HG03457 (cell line): Measurements from ENCODE around the gene LTBR.

Source experiments
- ATAC-seq: cut with Tn5 transposase; IDR thresholded peaks from one replicate; pipeline ENCODE4 v1.9.1; 2021; ENCODE audit warnings: moderate number of reproducible peaks; ENCODE audit not compliant: unreplicated experiment

LTBR gene

DNA sequence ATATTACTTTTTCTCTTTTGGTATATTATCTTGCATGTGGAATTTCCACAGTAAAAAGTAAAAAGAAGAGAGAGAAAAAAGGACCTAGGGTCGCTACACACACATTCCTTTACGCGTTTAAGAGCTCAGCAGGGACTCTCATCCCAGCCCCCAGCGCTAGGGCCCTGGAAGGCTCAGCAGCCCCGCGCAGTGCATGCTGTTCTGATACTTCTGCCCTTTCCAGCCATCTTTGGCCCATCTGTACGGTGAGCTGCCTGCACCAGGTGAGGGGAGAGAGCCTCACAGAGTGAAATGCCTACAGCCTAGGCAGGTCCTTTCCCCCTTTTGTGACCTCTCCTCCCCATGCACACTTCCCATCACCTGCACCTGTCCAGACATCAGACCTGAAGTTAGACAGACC lies 1.6 kb upstream of the LTBR start:
- ATAC-seq, result no peak

DNA sequence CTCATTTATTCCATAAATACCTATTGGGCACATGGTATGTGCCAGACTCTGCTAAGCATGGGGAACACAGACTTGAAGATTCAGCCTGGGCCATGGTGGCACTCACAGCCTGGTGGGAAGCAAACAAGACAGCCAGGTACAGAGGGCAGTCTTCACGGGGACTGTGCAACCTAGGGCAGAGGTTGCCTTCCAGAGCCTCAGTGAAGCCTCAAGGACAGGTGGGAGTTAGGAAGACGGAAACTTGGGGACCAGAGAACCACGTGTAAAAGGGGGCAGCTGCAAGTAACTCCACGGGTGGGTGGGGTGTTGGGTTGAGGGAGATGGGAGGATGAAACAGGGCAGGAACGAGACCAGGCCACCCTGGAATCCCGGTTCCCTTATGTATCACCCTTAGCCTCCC lies 980 bp upstream of the LTBR start:
- ATAC-seq, result no peak

DNA sequence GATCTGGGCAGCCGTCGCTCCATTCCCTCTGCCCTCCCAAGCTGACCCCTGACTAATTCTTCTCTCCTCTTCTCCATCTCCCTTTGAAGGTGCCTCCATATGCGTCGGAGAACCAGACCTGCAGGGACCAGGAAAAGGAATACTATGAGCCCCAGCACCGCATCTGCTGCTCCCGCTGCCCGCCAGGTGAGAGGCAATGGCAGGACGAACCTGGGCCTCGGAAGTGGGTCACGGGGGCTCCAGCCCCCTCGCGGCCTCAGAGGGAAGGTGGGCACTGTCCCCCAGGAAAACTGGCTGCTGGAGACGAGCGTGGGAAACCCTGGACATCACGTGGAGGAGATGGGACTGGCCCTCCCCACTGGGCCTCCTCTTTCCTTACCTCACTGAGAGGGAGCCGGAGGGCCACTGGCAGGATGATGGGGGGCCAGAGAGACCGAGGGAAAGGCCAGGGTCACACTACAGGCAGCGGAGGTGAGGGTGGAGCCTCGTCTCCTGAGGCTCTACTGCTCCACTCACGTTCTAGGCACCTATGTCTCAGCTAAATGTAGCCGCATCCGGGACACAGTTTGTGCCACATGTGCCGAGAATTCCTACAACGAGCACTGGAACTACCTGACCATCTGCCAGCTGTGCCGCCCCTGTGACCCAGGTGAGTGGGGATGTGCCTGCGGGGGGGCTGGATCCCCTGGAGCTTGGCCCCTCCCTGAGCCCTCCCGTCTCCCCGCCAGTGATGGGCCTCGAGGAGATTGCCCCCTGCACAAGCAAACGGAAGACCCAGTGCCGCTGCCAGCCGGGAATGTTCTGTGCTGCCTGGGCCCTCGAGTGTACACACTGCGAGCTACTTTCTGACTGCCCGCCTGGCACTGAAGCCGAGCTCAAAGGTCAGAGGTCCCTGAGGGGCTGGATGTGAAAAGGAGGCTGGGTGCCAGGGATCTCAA lies 806 bp downstream of the LTBR start:
- no peak for ATAC-seq

DNA sequence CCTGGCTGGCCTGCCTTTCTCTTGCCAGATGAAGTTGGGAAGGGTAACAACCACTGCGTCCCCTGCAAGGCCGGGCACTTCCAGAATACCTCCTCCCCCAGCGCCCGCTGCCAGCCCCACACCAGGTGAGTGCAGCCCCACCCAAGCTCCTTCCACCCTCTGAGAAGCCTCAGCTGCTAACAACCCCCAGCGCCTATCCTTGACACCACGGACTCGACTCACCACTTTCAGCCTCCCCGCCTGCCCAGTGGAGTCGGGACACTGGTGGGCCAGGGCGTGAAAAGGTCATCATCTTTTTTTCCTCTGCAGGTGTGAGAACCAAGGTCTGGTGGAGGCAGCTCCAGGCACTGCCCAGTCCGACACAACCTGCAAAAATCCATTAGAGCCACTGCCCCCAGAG lies 2.1 kb downstream of the LTBR start:
- ATAC-seq, result no peak

DNA sequence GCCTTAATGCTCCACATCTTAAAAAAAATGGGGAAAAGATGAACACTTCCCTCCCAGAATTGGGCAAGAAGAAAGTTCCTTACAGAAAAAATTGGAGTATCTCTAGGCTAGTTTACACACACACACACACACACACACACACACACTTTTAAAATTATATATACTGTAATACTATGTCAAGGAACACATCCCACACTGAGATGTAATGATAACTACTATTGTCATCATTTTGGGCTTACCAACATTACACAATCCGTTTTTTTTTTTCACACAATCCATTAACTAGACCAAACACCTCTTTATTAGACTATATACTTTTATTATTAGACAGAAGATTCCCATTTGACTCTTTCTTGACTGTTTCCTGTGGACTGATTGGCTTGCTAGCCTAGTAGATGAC lies 2.5 kb downstream of the LTBR start:
- ATAC-seq, result no peak

DNA sequence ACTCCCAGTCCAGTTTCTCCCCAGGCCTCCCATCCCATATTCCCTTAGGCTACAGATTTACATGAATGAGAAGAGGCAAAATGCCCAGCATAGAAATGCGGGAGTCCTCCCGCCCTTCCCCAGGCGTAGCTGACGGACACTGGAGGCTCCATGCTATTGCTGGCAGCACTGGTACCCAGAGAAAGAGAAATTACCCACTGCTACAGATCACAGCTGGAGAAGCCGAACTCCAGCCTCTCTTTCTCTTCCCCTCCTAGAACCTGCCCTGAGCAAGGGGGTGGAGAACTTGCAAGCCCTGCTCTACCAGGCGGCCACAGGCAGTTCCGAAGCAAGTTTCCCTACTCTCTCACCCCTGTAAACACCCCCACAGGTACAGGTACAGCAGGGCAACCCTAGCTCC lies 3.6 kb downstream of the LTBR start:
- no peak for ATAC-seq

DNA sequence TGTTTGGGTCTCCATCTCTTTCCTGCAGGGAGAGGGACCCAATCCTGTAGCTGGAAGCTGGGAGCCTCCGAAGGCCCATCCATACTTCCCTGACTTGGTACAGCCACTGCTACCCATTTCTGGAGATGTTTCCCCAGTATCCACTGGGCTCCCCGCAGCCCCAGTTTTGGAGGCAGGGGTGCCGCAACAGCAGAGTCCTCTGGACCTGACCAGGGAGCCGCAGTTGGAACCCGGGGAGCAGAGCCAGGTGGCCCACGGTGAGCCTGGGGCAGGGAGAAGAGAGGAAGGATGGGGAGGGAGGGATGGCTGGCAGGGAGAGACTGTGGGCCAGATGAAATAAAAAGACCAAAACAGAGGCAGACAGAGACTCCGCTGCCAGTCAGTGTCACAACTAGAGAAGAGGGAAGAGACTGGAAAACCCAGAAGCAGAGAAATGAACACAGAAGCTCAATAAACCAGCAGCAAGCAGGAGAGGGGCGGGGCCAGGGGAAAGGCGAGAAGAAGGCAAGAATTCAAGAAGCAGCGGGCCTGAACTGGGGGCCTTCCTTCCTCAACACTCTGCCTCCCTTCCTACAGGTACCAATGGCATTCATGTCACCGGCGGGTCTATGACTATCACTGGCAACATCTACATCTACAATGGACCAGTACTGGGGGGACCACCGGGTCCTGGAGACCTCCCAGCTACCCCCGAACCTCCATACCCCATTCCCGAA lies 6.3 kb downstream of the LTBR start:
- ATAC-seq, result no peak

DNA sequence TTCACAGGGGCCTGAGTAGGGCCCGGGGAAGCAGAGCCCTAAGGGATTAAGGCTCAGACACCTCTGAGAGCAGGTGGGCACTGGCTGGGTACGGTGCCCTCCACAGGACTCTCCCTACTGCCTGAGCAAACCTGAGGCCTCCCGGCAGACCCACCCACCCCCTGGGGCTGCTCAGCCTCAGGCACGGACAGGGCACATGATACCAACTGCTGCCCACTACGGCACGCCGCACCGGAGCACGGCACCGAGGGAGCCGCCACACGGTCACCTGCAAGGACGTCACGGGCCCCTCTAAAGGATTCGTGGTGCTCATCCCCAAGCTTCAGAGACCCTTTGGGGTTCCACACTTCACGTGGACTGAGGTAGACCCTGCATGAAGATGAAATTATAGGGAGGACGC lies 7.1 kb downstream of the LTBR start:
- no peak for ATAC-seq

DNA sequence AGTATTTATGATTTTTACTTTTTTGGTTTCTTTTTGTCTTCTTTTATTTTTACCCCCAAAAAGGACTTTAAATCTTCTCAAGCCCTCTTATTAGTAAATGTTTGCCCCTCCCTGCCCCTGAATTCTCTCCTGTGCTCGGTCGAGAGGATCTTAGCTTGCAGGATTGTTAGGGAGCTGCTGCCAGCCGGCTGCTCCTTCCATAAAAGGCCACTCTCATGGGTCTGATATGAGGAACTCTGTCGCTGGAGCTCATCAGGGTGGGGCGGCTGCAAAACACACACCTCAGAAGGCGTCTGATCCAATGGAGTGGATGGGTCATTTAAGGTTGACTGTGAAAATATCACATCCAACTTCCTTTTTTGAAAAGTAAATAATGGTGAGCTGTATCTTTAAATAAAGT lies 8.5 kb downstream of the LTBR start:
- ATAC-seq, result no peak

DNA sequence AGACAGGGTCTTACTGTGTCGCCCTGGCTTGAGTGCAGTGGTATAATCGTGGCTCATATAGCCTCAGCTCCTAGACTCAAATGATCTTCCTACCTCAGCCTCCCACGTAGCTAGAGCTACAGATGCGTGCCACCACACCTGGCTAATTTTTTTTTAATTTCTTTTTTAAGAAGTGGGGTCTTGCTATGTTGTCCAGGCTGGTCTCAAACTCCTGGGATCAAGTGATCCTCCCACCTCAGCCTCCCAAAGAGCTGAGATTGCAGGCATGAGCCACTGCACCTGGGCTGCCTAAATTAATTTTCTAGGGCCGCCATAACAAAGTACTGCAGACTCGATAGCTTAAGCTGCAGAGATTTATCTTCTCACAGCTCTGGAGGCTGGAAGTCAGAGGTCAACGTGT lies 9.1 kb downstream of the LTBR start:
- no peak for ATAC-seq

DNA sequence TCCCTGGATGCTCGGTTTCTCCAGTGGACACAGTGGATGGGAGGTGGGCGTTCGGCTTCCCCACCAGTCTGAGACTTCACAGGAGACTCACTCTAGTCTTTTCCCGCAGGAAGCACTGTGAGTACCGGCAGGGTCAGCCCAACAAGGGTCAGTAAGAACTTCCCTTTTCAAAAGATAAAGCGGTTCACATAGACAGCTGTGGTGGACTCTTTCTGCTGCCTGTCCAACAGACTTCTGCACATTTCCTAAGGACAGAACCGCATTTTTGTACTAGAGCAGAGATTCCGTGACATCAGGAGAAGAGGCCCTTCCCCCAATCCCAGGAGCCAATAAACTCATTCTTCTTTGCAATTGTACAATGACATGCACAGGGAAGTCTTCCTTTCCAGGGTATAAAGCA lies 10.4 kb downstream of the LTBR start:
- no peak for ATAC-seq

DNA sequence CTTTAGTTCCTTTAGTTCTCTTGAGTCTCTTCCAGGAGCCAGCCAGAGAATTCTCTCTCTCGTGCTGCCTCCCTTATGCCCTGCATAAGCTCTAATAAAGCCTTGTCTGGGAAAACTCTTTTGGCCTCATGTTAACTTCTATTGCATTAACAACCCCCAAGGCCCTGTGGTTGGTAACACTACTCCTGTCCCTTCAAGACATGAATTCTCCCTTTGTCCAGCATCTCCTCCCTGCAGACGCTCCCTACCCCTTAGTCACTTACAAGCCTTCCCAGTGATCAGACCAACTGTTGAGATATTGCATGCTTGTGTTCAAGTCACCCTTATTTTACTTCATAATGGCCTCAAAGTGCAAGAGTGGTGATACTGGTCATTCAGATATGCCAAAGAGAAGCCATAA lies 12.1 kb downstream of the LTBR start:
- ATAC-seq, result no peak

DNA sequence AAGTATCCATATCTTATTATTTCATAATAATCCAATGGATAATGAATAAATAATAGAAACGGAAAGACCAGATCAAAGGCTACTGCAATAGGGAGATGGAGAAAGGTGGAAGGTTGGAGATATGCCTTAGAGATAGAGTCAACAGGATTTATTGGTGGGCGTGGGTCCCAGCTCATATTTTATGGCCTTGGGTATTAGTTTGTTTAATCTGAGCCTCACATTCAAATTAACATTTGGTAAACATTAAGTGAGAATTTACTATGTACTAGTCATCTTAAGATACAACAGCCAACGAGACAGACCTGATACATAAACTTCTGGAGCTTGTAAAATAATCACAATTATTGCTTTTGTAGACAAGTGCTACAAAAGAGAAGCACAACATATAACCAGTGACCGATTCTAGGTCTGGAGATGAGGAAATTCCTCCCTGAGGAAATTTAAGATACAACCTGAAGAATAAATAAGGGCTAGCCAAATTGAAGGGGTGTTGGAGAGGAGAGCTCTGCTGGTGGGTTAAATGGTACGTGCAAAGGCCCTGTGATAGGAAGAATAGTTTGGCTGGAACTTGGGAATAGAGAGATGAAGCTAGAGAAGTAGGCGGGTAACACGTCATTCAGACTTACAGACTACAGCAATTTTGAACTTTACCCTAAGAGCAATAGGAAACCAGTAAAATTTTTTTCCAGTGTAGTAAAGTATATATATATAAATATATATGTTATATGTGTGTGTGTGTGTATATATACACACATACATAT lies 16.1 kb downstream of the LTBR start:
- ATAC-seq, result no peak

DNA sequence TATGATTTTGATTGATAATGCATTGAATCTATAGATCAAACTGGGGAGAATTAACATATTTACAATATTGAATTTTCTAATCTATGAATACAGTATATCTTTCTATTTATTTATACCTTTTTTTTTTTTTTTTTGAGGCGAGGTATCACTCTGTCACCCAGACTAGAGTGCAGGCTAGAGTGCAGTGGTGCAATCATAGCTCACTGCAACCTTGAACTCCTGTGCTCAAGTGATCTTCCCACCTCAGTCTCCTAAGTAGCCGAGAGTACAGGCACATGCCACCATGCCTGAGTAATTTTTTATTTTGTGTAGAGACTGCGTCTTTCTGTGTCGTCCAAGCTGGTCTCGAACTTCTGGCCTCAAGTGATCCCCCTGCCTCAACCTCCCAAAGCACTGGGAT lies 20.4 kb downstream of the LTBR start:
- no peak for ATAC-seq

DNA sequence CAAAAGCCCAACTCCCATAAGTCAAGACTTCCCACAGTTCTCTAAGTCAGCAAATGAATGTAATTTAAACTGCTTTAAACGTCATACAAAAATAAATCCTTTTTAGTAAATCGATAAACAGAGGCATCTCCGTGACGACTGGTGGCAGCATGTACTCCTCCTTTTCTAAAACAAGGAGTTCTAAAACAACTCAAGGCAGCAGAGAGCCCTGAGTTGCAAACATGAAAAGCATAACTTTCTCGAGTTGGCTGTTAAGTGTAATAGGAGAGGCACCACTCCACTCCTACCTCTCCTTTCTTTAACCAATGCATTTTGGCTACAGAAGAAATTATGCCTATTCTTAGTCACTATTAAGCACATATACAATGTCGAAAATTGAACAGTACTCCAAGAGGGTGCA lies 22.0 kb downstream of the LTBR start:
- ATAC-seq, result no peak

DNA sequence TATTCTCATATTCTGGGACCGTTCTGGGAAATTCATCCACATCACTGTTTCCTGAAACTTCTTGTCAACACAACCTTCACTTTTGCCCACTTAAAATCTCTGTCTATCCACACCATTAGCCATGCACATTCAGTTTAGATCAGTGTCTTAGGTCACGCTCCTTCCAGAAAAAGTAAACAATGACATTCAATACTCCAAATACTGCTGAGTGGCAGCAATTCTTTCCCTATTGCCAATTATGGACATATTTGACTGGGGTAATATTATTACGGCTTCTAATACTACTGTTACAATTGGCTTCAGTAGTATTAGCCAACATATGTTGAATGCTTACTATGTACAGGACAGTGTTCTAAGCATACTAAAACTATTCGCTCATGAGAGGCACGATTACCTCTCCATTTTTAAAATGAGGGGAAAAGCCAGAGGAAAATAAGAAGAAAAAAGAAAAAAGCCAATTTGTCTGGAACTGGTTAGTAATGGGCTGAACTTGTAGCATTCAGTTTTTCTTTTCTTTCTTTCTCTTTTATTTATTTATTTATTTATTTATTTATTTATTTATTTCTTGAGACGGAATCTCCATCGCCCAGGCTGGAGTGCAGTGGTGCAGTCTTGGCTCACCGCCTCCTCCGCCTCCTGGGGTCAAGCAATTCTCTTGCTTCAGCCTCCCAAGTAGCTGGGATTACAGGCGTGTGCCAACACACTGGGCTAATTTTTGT lies 23.4 kb downstream of the LTBR start:
- ATAC-seq, result no peak

DNA sequence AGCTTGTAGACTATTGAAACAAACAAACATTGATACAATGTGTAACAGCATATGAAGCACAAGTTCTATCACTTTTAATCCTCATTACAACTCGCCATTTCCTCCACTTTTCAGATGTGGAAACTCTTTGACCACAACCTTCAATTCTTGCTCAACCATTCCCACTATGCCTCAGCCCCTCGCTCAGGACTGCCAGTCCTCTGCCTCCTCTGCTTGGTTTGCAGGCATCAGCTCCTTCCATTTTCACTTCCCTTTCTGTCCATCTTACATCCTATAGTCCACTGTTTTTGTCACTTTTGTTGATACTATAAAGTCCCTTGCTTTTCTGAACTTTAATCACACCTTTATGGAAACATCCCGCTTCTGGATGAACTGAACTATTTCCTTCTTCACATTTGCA lies 32.6 kb downstream of the LTBR start:
- no peak for ATAC-seq

DNA sequence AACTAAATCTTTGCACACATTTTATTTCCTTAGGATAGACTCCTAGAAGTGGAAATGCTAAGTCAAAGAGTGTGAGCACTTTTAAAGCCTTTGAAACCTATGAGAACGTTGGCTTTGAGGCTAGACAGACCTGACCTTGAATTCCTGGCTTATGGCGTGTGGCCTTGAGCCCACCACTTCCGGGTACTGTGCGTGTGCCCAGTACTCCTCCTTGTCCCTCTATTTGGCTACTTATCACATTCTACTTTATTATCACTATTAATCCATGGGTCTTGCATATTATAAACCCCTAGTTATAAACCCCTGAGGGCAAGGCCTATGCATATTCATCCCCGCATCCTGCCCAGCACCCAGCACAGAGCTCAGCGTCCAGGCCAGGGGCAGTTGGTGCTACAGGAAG lies 34.8 kb downstream of the LTBR start:
- no peak for ATAC-seq

DNA sequence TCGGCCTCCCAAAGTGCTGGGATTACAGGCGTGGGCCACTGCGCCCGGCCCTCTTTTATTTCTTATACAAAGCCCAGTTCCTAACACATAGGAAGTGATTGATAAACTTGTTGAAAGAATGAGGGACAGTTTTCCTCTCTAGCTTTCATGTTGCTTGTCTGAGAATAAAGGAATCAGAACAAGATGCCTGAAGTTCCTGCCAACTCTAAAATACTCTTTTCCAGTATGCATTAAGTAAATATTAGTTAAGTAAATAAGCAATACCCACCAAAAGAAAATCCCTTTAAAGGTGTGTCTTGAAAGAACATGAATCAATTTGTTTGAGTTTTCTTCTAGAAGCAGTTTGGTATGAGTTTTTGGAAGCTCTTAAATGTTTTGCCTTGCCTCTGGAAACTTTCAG lies 36.4 kb downstream of the LTBR start:
- ATAC-seq, result no peak

DNA sequence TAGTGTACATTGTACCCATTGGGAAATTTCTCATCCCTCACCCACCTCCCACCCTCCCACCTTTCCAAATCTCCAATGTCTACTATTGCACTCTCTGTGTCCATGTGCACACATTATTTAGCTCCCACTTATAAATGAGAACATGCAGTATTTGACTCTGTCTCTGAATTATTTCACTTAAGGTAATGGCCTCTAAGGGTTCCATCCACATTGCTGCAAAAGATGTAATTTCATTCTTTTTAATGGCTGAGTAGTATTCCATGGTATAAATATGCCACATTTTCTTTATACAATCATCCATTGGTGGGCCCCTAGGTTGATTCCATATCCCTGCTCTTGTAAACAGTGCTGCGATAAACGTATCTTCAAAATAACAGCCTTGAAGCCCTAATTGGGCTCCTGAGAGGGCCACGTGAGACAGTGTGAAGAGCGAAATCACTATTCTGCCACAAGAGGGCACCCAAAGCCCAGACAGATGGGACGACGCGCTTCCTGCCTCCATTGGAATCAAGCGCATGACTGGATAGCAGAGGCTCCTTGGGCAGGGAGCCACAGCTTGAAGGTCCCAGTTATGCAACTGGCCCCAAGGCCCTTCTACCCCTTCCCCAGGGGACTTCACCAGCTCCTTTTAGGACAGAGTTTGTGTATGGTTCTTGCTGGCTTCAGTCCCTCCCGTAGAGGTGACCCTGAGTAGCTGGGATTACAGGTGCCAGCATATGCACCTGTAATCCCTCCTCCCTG lies 39.5 kb downstream of the LTBR start:
- no peak for ATAC-seq

DNA sequence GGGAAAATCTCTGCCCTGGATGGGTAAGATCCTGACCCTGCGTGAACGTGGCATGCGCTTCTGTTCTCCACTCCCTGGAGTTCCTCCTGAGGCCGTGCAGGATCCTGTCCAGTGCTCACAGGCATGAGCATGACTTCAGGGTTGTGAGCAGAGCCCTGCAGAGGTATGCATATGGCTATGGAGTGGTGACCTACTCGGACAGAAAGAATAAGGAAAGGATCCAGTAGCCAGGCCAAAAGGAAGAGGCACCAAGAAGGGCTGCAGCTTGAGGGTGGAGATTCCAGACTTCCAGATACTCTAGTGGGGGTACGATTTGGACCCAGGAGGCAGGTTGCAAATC lies 40.0 kb downstream of the LTBR start:
- no peak for ATAC-seq
